Measurements from ENCODE around the gene SLC16A10. TPM values are rescaled to one million over a fixed set of nuclear protein-coding genes. Genes with fewer than 3 reads are reported as not detected.

Gene SLC16A10
- total RNA-seq, 2 donors from 2014 or later, result 10.3 to 18.5 TPM

DNA sequence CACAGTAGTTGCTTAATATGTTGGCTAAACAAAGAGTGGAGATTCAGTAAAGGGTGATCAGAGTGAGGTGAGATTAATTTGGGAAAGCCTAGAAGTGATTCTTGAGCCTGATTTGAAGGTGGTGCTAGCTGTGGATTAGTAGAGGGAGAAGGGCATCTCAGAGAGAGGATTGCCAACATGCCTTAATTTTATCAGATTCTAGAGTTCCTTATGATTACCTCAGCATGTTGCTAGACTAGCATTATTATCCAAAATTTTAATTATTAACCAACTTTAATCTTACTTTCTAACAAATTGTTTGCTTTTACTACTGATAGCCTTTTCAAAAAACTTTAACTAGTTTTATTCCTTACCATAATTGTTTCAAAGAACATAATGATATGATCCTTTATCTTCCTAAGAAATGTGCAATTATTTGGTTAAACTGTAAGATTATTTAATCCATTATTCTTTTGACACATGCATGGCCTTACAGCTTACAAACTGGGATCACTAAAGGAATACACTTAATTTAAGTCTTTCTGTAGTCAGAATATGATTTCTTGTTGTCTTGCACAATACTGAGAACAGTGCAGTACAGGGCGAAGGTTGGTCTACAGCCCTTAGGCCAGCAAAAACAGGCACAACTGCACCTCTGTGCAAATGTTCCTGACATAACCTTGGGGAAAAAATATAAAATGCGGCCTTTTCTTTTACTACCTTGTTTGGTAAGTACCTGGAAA, 88.9 kb downstream of the SLC16A10 start:
- no peaks in the 10 kb centered on the region for H3K36me3 ChIP-seq
- no peak overlapping the region for H3K4me3 ChIP-seq
- no peaks in the 10 kb centered on the region for H3K4me1 ChIP-seq
- DNase-seq (ENCODE audit: low spot score), result no peak
- no peak overlapping the region for H3K27ac ChIP-seq
- no peaks in the 10 kb centered on the region for H3K27me3 ChIP-seq
- H3K9me3 ChIP-seq, result no peaks in the 10 kb centered on the region
- TF ChIP-seq, protein P1, sequence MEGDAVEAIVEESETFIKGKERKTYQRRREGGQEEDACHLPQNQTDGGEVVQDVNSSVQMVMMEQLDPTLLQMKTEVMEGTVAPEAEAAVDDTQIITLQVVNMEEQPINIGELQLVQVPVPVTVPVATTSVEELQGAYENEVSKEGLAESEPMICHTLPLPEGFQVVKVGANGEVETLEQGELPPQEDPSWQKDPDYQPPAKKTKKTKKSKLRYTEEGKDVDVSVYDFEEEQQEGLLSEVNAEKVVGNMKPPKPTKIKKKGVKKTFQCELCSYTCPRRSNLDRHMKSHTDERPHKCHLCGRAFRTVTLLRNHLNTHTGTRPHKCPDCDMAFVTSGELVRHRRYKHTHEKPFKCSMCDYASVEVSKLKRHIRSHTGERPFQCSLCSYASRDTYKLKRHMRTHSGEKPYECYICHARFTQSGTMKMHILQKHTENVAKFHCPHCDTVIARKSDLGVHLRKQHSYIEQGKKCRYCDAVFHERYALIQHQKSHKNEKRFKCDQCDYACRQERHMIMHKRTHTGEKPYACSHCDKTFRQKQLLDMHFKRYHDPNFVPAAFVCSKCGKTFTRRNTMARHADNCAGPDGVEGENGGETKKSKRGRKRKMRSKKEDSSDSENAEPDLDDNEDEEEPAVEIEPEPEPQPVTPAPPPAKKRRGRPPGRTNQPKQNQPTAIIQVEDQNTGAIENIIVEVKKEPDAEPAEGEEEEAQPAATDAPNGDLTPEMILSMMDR (IDR thresholded peaks at IDR 0.05), result no peak

DNA sequence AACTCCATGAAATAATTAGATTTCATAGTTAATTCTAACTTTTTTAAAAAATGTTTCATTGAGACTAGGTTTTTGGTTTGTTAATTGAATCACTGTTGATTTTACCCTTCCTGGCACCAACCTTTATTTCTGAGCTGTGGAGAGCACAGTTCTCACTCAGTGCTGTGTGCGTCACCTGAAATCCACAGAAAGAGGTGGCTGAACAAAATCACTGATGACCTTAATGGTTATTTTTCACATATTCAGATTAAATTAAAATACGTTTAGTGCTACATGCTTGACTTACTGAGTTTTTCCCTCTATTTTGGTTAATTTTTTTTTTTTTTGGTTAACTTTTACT, 89.4 kb downstream of the SLC16A10 start:
- H3K4me3 ChIP-seq, result no peak overlapping the region
- DNase-seq (ENCODE audit: low spot score), result no peak
- no peaks in the 10 kb centered on the region for H3K4me1 ChIP-seq
- no peaks in the 10 kb centered on the region for H3K9me3 ChIP-seq
- H3K36me3 ChIP-seq, result no peaks in the 10 kb centered on the region
- H3K27ac ChIP-seq, result no peak overlapping the region
- TF ChIP-seq, protein P1 (IDR thresholded peaks at IDR 0.05), result no peak
- no peaks in the 10 kb centered on the region for H3K27me3 ChIP-seq

DNA sequence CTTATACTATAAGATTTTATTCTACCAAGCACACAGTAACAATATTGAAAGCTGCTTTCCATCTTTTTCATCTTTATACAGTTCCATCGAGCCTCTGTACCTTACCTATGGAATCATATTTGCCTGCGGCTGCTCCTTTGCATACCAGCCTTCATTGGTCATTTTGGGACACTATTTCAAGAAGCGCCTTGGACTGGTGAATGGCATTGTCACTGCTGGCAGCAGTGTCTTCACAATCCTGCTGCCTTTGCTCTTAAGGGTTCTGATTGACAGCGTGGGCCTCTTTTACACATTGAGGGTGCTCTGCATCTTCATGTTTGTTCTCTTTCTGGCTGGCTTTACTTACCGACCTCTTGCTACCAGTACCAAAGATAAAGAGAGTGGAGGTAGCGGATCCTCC, 89.8 kb downstream of the SLC16A10 start:
- H3K4me3 ChIP-seq, result no peak overlapping the region
- TF ChIP-seq, protein P1 (IDR thresholded peaks at IDR 0.05), result no peak
- H3K4me1 ChIP-seq, result no peaks in the 10 kb centered on the region
- H3K27ac ChIP-seq, result no peak overlapping the region
- no peaks in the 10 kb centered on the region for H3K9me3 ChIP-seq
- no peak for DNase-seq (ENCODE audit: low spot score)
- H3K36me3 ChIP-seq, result no peaks in the 10 kb centered on the region
- no peaks in the 10 kb centered on the region for H3K27me3 ChIP-seq

DNA sequence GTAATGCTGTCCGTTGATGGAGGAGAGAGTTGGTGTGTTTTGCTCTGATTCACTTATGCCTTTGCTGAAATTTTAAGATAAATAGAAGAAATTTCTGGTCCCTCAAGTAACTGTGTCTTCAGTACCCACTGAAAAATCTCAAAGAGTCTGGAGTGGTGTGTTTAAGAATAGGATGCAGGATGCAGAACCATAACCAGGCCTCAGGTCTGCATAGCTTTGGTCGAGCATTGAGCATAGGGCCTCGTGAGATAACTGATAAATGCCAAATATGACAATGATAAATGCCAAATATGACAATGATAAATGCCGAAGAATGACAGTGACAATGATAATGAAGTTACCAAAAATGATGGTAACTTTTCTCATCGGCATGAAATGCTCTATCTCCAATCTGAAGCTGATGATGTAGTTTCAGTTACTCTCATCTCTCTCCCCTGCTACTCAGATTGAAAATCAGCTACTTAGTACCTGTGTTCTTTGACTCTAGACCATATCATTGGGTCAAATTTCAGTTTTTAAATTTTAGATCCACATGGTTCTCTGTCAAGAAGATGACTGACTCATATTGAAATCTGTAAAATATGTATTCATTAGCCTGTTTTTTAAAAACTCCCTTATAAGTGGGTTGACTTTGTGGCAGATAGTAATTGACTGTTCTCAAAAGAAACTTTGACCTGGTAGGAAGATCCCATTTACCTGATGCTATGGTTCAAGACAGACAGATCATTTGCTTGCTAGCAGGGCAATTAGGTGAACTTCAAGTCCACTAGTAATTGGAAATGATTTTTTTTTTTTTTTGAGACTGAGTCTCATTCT, 96.6 kb downstream of the SLC16A10 start:
- Histone ChIP-seq H3K4me3 (no peak overlapping the region), H3K27me3 (no peaks in the 10 kb centered on the region), H3K9me3 (no peaks in the 10 kb centered on the region), H3K4me1 (no peaks in the 10 kb centered on the region), H3K27ac (no peak overlapping the region), H3K36me3 (no peaks in the 10 kb centered on the region)
- DNase-seq (ENCODE audit: low spot score), result no peak
- TF ChIP-seq, protein P1 (IDR thresholded peaks at IDR 0.05), result no peak

DNA sequence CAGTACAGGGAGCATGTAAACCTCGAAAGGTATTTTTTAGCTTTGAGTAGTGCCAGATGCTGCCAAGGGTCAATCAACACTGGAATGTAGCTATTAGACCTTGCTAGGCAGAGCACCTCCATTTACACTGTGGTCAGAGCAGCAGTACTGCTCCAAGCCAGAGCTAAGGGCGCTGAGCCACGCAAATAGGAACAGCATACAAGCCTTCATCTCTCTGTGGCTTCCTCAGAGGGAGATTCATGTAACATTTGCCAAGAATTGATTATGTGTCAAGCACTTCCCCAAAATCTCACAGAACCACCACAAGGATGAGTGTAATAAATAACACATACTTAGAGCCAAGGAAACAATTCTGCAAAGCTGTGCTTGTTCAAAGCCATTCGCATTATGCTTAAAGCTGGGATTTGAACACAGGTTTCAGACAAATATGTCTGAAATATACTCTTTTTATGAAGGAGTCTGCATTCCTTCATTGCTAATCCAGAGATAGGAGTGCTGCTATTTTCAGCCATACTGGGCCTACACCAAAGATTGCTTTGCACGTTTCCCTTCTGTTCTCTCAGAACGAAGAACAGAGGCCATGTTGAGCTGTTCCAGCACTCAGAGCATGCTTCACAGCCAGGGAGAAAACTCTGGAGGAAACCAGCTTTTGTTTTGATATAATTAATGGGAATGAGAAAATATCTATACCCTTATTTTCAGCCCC, 97.7 kb downstream of the SLC16A10 start:
- no peak overlapping the region for H3K27ac ChIP-seq
- H3K9me3 ChIP-seq, result no peaks in the 10 kb centered on the region
- TF ChIP-seq, protein P1 (IDR thresholded peaks at IDR 0.05), result no peak
- H3K4me3 ChIP-seq, result no peak overlapping the region
- no peaks in the 10 kb centered on the region for H3K27me3 ChIP-seq
- DNase-seq (ENCODE audit: low spot score), result no peak
- no peaks in the 10 kb centered on the region for H3K36me3 ChIP-seq
- H3K4me1 ChIP-seq, result no peaks in the 10 kb centered on the region
